OCI-LY1 (cell line): ENCODE results near the gene TKFC.

ENCODE experiments used
- EZH2 ChIP-seq: fragments of 200-600 bp; sonication (generic), shearing (Covaris generic); IDR thresholded peaks from 2 replicates; pipeline ENCODE4 v1.8.0; 2017; ENCODE audit warnings: borderline replicate concordance, mixed run types, mild to moderate bottlenecking, antibody characterized with exemption, low read length, moderate library complexity, mixed read lengths
- TF ChIP-seq, protein P1 (sequence below): fragments of 200-600 bp; sonication (generic), shearing (Covaris generic); IDR thresholded peaks from 2 replicates; pipeline ENCODE4 v1.5.1; 2017; ENCODE audit warnings: mild to moderate bottlenecking, antibody characterized with exemption, low read length, moderate library complexity, mixed read lengths

- TF ChIP-seq, protein P1, sequence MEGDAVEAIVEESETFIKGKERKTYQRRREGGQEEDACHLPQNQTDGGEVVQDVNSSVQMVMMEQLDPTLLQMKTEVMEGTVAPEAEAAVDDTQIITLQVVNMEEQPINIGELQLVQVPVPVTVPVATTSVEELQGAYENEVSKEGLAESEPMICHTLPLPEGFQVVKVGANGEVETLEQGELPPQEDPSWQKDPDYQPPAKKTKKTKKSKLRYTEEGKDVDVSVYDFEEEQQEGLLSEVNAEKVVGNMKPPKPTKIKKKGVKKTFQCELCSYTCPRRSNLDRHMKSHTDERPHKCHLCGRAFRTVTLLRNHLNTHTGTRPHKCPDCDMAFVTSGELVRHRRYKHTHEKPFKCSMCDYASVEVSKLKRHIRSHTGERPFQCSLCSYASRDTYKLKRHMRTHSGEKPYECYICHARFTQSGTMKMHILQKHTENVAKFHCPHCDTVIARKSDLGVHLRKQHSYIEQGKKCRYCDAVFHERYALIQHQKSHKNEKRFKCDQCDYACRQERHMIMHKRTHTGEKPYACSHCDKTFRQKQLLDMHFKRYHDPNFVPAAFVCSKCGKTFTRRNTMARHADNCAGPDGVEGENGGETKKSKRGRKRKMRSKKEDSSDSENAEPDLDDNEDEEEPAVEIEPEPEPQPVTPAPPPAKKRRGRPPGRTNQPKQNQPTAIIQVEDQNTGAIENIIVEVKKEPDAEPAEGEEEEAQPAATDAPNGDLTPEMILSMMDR, result no peak
- no peak for TF ChIP-seq EZH2
These were observed 4.9 kb downstream of the TKFC start for GRCh38 chr11:61337706-61338470.
